ENCODE data around the gene NFAM1. TPM values are rescaled to one million over a fixed set of nuclear protein-coding genes. Genes with fewer than 3 reads are reported as not detected.

Gene NFAM1
- total and polyA plus RNA-seq, 10 donors: 2.0 to 56.6 (median 30.8) TPM

DNA sequence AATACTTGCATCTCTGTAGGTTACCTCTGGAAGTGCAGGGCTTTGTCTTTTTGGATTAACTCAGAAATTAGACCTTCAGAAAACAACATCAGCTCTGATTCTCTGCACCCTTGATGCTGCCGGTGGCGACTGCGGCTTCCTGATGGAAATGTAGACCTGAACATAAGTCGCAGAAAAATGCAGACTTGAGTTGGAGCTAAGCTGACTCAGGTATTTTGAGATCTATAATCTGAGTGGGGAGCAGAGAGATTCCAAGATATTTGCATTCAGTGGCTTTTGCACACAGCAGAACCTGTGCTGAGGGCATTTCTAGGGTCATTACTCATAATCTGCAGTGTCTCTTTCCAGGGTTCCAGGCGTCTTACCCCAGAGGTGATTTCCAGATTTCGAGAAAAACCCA, 18.7 kb upstream of the NFAM1 start:
- H3K36me3 ChIP-seq: no peaks in the 10 kb centered on the region
- H3K4me1 ChIP-seq: no peaks in the 10 kb centered on the region
- intact Hi-C loops (cut with DNase I; ENCODE audit: low total_unique reads): no loop called here
- DNase-seq: no peak
- 82 to 91% (median 85%) methylated on average over 6 of the region's 6 CpGs for WGBS, 5 donors
- no peak overlapping the region for H3K4me3 ChIP-seq
- no peaks in the 10 kb centered on the region for H3K9me3 ChIP-seq
- TF ChIP-seq POLR2AphosphoS5 (IDR thresholded peaks at IDR 0.05) (no peak), POLR2A (IDR thresholded peaks at IDR 0.05) (no peak), CTCF (IDR thresholded peaks at IDR 0.05 in 8 of 11, conservative IDR thresholded peaks at IDR 0.05 in 3 of 11) (no peak)
- H3K27ac ChIP-seq: no peak overlapping the region
- peaks cover 0 to 12% (median 0%) of the 10 kb centered on the region in 7 donors for H3K27me3 ChIP-seq (replicated peaks in 1 of 7)

- Histone ChIP-seq H3K9me3 (no peaks in the 10 kb centered on the region), H3K27me3 (replicated peaks in 1 of 7) (peaks cover 0 to 27% (median 0%) of the 10 kb centered on the region in 7 donors), H3K4me1 (peaks cover 17 to 38% (median 22%) of the 10 kb centered on the region in 6 donors), H3K36me3 (no peaks in the 10 kb centered on the region), H3K4me3 (no peak overlapping the region), H3K27ac (no peak overlapping the region)
- intact Hi-C loops (cut with DNase I; ENCODE audit: low total_unique reads): no loop called here
- no peak for TF ChIP-seq CTCF (IDR thresholded peaks at IDR 0.05 in 8 of 11, conservative IDR thresholded peaks at IDR 0.05 in 3 of 11)
- no peak for DNase-seq
- WGBS, 5 donors: 87 to 93% (median 89%) methylated on average over 8 to 13 of the region's 13 CpGs
Measured at GRCh38 chr22:42446151-42446550, 13.9 kb upstream of the NFAM1 start.

DNA sequence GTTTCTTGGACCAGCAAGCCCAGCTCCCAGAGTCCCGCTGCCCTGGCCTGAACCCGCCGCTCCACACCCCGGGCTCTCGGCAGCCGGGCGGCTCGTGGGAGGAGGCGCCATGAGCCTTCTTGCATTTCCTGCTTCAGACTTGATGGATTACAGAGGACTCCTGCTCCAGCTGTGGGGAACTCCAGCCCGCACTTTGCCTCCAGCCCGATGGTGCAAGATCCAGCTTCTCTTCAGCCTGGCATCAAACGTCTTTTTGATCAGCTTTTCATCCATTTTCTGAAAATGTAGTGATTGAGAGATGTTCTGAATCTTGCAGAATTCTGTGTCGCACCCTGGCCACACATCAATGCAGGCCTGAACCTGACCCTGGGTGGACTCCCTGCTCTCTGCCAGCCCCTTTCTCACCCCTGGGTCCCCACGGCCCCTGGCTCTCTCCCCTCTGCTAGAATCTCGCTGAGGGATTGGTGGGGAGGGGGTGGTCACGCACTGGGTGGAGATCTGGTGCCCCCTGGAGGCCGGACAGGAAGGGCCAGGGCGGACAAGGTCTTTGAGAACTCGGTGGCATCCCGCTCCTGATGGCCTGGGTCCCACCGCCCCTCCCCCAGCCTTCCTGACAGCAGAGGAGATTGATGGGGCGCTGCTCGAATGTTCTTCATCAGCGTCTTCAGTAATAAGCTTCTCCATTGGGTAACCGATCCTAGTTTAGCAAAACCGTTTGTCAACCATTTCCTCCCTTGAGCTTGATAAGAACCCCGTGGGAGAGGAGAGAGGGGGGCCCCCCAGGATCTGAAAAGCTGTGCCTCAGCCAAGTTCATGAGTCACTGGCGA, 12.1 kb upstream of the NFAM1 start:
- peak; percentile 90 for DNase-seq
- H3K36me3 ChIP-seq: no peaks in the 10 kb centered on the region
- peak overlapping the region; percentile 49 to 87 (median 80) for H3K27ac ChIP-seq
- peaks cover 0 to 39% (median 0%) of the 10 kb centered on the region in 7 donors for H3K27me3 ChIP-seq (replicated peaks in 1 of 7)
- TF ChIP-seq POLR2A (IDR thresholded peaks at IDR 0.05) (no peak), CTCF (IDR thresholded peaks at IDR 0.05 in 8 of 11, conservative IDR thresholded peaks at IDR 0.05 in 3 of 11) (peak in 10 of 11 experiments; percentile 48 to 81 (median 75)), POLR2AphosphoS5 (IDR thresholded peaks at IDR 0.05) (peak; percentile 45 to 74 (median 65))
- no peaks in the 10 kb centered on the region for H3K9me3 ChIP-seq
- WGBS, 5 donors: 0 to 1% (median 0%) methylated on average over 25 to 28 of the region's 28 CpGs
- H3K4me3 ChIP-seq: peak overlapping the region in 7 of 8 donors; percentile 20 to 67 (median 30)
- intact Hi-C loops (cut with DNase I; ENCODE audit: low total_unique reads): no loop called here
- peaks cover 22 to 56% (median 38%) of the 10 kb centered on the region in 6 donors for H3K4me1 ChIP-seq
